Measurements from ENCODE around the gene TFAP2E. TPM values are rescaled to one million over a fixed set of nuclear protein-coding genes. Genes with fewer than 3 reads are reported as not detected.

The TFAP2E gene
- total RNA-seq, 4 donors from 2014 or later: 3.2 to 9.0 (median 5.2) TPM

GRCh38 chr1:35631396-35631795 lies 58.3 kb downstream of the TFAP2E start:
- Histone ChIP-seq H3K27ac (no peak overlapping the region), H3K9me3 (no peaks in the 10 kb centered on the region), H3K4me3 (no peak overlapping the region), H3K4me1 (no peaks in the 10 kb centered on the region), H3K27me3 (no peaks in the 10 kb centered on the region), H3K36me3 (peaks cover 75% of the 10 kb centered on the region)
- no peak for DNase-seq (ENCODE audit: low spot score in 2 of 2)
- 80% methylated on average over 3 of the region's 3 CpGs for WGBS
- TF ChIP-seq CTCF (IDR thresholded peaks at IDR 0.05): no peak
- no peak for TF ChIP-seq POLR2AphosphoS5 (IDR thresholded peaks at IDR 0.05)
- no peak for TF ChIP-seq EP300 (IDR thresholded peaks at IDR 0.05)
- no peak for TF ChIP-seq POLR2A (IDR thresholded peaks at IDR 0.05)

GRCh38 chr1:35633547-35633946 lies 60.4 kb downstream of the TFAP2E start:
- H3K9me3 ChIP-seq: no peaks in the 10 kb centered on the region
- peaks cover 67% of the 10 kb centered on the region for H3K36me3 ChIP-seq
- no peaks in the 10 kb centered on the region for H3K27me3 ChIP-seq
- H3K4me3 ChIP-seq: no peak overlapping the region
- H3K4me1 ChIP-seq: peaks cover 20% of the 10 kb centered on the region
- no peak for DNase-seq (ENCODE audit: low spot score in 2 of 2)
- no peak overlapping the region for H3K27ac ChIP-seq
- TF ChIP-seq EP300 (IDR thresholded peaks at IDR 0.05) (no peak), POLR2A (IDR thresholded peaks at IDR 0.05) (no peak), POLR2AphosphoS5 (IDR thresholded peaks at IDR 0.05) (no peak), CTCF (IDR thresholded peaks at IDR 0.05) (no peak)

- Histone ChIP-seq H3K4me3 (peak overlapping the region; percentile 30), H3K27ac (peak overlapping the region; percentile 22), H3K27me3 (no peaks in the 10 kb centered on the region), H3K9me3 (no peaks in the 10 kb centered on the region), H3K4me1 (peaks cover 45% of the 10 kb centered on the region), H3K36me3 (peaks cover 32% of the 10 kb centered on the region)
- TF ChIP-seq EP300 (IDR thresholded peaks at IDR 0.05) (no peak), POLR2A (IDR thresholded peaks at IDR 0.05) (no peak), CTCF (IDR thresholded peaks at IDR 0.05) (no peak), POLR2AphosphoS5 (IDR thresholded peaks at IDR 0.05) (no peak)
- WGBS: 0% methylated on average over 1 of the region's 1 CpG
- no peak for DNase-seq (ENCODE audit: low spot score in 2 of 2)
Observed at GRCh38 chr1:35637401-35637809, 64.3 kb downstream of the TFAP2E start.

GRCh38 chr1:35640380-35641232 lies 67.5 kb downstream of the TFAP2E start:
- no peak for TF ChIP-seq CTCF (IDR thresholded peaks at IDR 0.05)
- no peak for TF ChIP-seq EP300 (IDR thresholded peaks at IDR 0.05)
- TF ChIP-seq POLR2AphosphoS5 (IDR thresholded peaks at IDR 0.05): no peak
- no peak for TF ChIP-seq POLR2A (IDR thresholded peaks at IDR 0.05)

GRCh38 chr1:35641233-35641866 lies 68.2 kb downstream of the TFAP2E start, which contains the start of gene PSMB2:
Gene PSMB2 (minus strand): TSS chr1:35641526. CDS start chr1:35641432, 94 bp downstream.
- Histone ChIP-seq H3K4me1 (peaks cover 50% of the 10 kb centered on the region), H3K27me3 (peaks cover under 1% of the 10 kb centered on the region), H3K27ac (peak within 1 kb of the TSS; percentile 88), H3K4me3 (peak within 1 kb of the TSS; percentile 86), H3K36me3 (no peaks in the 10 kb centered on the region), H3K9me3 (no peaks in the 10 kb centered on the region)
- under 1% methylated on average over 15 of the region's 43 CpGs for WGBS
- DNase-seq (ENCODE audit: low spot score in 2 of 2): peak; percentile 97 to 98
- TF ChIP-seq CTCF (IDR thresholded peaks at IDR 0.05): no peak
- no peak for TF ChIP-seq EP300 (IDR thresholded peaks at IDR 0.05)
- TF ChIP-seq POLR2A (IDR thresholded peaks at IDR 0.05): peak in 1 of 2 donors; percentile 82
- peak; percentile 54 to 86 (median 75) for TF ChIP-seq POLR2AphosphoS5 (IDR thresholded peaks at IDR 0.05)

More at GRCh38 chr1:35640380-35641232, 67.5 kb downstream of the TFAP2E start:
- H3K36me3 ChIP-seq: no peaks in the 10 kb centered on the region
- DNase-seq (ENCODE audit: low spot score in 2 of 2): no peak
- peak overlapping the region; percentile 86 for H3K4me3 ChIP-seq
- no peaks in the 10 kb centered on the region for H3K27me3 ChIP-seq
- 22% methylated on average over 21 of the region's 29 CpGs for WGBS
- peak overlapping the region; percentile 88 for H3K27ac ChIP-seq
- no peaks in the 10 kb centered on the region for H3K9me3 ChIP-seq
- peaks cover 50% of the 10 kb centered on the region for H3K4me1 ChIP-seq

Data from suprapubic skin (tissue), 4 donors.